Coronary artery (tissue), 2 donors: Measurements from ENCODE around the gene RNU6-9.
A peak's percentile ranks its signal among the peaks of the same experiment; 100 is the strongest.
"Not testable (repeated sequence)": the region's sequence is repeated elsewhere in the genome, so short reads cannot be mapped to it uniquely, and the experiment has no call there.

ENCODE experiments used
- DNase-seq: peaks from one replicate; pipeline ENCODE4 v3.0.0-alpha.2; 2017; ENCODE audit warnings: low spot score
- H3K27ac ChIP-seq, 2 donors: fragments of 200-600 bp; sonication (generic); one replicate each; pipeline ENCODE4 v1.5.1; 2016 to 2019
- H3K4me3 ChIP-seq: fragments of 200-600 bp; sonication (generic); 2 replicates; pipeline ENCODE4 v1.5.1; 2016; ENCODE audit warnings: mild to moderate bottlenecking, moderate library complexity
- TF ChIP-seq, protein P1 (sequence below): fragments of 200-600 bp; sonication (generic); IDR thresholded peaks from one replicate; pipeline ENCODE4 v1.5.1; 2019; ENCODE audit warnings: antibody characterized with exemption

Gene RNU6-9

DNA sequence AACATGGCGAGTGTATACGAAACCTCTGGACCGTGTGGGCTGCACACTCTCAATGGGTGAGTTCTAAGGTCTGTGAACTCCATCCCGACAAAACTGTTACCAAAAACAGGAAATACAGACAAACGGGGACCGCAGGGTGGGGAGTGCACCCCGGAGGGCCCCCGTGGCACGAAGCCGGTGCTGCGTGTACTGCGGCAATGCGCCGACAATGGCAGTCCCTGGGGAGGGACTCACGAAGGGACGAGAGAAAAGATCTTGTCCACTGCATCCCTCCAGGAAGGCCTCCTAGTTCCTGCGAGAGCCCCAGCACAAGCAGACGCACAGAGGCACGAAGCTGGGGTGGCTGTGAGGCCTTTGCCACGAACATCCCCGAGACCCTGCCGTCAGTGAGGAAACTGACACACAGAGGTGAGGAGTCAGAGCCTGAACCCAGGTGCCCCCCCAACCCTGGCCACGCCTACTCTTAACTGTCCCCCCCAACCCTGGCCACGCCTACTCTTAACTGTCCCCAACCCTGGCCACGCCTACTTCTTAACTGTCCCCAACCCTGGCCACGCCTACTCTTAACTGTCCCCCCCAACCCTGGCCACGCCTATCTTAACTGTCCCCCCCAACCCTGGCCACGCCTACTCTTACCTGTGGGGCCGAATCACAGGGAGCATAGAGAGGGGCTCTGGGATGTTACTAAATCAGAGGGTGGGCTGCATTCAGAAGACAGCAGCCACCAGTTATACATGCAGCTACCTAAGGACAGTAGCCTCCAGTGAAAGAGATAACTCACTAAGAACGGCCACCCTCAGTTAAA, 4.5 kb upstream of the RNU6-9 start:
- TF ChIP-seq, protein P1, sequence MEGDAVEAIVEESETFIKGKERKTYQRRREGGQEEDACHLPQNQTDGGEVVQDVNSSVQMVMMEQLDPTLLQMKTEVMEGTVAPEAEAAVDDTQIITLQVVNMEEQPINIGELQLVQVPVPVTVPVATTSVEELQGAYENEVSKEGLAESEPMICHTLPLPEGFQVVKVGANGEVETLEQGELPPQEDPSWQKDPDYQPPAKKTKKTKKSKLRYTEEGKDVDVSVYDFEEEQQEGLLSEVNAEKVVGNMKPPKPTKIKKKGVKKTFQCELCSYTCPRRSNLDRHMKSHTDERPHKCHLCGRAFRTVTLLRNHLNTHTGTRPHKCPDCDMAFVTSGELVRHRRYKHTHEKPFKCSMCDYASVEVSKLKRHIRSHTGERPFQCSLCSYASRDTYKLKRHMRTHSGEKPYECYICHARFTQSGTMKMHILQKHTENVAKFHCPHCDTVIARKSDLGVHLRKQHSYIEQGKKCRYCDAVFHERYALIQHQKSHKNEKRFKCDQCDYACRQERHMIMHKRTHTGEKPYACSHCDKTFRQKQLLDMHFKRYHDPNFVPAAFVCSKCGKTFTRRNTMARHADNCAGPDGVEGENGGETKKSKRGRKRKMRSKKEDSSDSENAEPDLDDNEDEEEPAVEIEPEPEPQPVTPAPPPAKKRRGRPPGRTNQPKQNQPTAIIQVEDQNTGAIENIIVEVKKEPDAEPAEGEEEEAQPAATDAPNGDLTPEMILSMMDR, result no peak
- no peak for DNase-seq
- Histone ChIP-seq H3K4me3 (no peak overlapping the region), H3K27ac (no peak overlapping the region)

DNA sequence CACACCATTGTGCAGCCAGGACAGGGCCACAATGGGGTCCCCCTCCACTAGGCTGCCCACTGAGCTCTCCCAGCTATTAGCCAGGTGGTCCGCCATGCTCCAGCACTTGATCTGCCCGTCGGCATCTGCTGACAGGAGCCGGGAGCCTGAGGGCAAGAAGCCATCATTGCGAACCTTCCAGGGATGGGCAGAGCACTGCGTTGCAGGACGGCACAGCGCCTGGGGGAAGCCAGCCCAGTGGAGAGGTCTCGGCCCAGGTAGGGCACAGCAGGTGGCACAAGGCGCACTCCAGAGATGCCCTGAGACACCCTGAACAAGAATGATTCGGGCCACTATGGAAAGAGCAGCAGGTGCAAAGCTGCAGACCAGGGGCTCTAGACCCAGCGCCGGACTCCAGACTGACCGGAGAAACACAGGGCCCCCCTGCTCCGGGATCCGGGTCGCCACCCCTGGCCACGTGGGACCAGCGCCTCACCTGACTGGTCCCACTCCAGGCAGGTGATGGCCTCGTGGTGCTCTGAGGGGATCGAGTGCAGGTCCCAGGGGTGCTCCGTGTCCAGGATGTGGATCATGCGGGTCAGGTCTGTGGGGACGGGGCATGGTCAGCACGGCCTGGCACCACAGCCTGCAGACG, 3.5 kb upstream of the RNU6-9 start:
- DNase-seq, result no peak
- H3K4me3 ChIP-seq, result no peak overlapping the region
- no peak overlapping the region for H3K27ac ChIP-seq
- TF ChIP-seq, protein P1, result no peak

DNA sequence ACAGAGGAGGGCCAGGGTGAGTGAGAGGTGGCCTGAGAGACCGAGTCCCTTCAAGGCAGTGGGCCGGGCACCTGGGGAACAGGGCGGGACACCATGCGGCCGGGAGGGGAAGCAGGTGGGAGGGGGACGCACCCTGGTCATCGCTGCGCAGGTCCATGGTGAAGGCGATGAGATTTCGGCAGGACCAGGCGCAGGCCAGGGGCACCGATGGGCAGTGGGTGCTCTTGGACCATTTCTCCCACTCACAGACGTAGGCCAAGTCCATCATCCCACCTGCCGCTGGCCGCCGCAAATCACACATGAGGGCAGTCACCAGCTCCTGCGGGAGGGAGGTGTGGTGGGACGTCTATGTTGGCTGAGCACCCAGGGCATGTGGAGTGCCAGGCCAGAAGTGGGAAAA, 2.5 kb upstream of the RNU6-9 start:
- Histone ChIP-seq H3K4me3 (no peak overlapping the region), H3K27ac (no peak overlapping the region)
- DNase-seq, result no peak
- TF ChIP-seq, protein P1, result no peak

DNA sequence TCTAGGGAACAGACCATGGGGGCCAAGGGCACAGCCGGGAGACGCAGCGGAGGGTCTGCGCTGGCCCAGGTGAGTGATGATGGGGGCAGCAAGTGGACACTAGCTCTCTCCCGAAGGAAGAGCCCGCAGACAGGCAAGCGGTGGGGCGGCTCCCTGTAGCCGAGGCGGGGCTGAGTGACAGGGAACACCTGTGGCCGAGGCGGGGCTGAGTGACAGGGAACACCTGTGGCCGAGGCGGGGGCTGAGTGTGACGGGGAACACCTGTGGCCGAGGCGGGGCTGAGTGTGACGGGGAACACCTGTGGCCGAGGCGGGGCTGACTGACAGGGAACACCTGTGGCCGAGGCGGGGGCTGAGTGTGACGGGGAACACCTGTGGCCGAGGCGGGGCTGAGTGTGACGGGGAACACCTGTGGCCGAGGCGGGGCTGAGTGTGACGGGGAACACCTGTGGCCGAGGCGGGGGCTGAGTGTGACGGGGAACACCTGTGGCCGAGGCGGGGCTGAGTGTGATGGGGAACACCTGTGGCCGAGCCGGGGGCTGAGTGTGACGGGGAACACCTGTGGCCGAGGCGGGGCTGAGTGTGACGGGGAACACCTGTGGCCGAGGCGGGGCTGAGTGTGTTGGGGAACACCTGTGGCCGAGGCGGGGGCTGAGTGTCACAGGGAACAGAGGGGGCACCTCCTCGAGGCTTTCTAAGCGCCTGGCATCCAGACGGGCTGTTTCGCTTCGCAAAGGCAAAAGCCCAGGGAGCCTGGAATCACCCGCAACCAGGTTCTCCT, 1.7 kb upstream of the RNU6-9 start:
- peak overlapping the region; percentile 98 for H3K4me3 ChIP-seq
- peak overlapping the region in 1 of 2 donors; percentile 84 for H3K27ac ChIP-seq
- DNase-seq, result not testable (repeated sequence)

DNA sequence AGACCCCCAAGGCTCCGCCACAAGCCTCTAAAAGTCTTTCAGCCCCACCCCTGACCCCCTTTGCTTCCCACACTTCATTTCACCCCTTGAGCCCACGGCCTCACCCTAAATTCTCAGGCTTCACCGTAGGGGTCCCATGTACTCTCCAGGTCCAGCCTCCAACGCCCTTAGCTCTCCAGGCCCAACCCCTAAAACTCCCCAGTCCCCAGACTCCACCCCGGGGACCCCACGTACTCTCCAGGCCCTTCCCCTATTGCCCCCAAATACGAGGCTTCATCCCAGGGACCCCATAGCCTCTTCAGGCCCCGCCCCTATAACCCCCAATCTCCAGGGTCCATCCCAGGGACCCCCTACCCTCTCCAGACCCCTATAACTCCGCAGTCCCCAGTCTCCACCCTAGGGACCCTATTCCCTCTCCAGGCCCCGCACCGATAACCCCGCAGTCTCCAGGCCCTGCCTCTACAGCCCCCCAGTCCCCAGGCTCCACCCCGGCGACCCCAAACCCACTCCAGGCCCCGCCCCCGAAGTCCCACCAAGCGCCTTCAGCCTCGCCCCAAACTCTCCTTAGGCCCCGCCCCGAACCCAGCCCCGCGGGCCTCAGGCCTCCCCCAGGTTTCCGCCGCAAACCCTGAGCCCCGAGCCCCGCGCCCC, 916 bp upstream of the RNU6-9 start:
- TF ChIP-seq, protein P1, result no peak
- peak overlapping the region; percentile 98 for H3K4me3 ChIP-seq
- peak overlapping the region; percentile 84 to 96 for H3K27ac ChIP-seq
- no peak for DNase-seq

DNA sequence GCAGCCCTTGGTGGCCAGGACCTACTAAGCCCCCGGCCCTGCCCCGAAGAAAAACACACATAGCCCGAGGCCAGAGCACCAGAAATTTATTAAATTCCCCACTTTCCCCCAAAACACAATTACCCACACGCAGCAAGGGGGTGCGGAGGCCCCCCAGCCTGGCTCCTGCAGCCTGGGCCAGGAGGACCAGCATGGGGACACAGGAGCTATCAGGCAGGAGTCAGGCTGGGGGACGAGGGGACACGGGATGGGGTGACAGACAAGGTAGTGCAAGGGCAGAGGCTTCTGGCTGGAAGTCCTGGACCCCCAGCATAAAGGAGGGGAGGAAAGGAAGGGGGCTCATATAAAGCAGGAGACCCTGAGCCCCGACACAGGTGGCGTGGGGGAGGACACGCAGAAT, 3.1 kb downstream of the RNU6-9 start:
- TF ChIP-seq, protein P1, result no peak
- no peak overlapping the region for H3K27ac ChIP-seq
- no peak overlapping the region for H3K4me3 ChIP-seq
- DNase-seq, result no peak

DNA sequence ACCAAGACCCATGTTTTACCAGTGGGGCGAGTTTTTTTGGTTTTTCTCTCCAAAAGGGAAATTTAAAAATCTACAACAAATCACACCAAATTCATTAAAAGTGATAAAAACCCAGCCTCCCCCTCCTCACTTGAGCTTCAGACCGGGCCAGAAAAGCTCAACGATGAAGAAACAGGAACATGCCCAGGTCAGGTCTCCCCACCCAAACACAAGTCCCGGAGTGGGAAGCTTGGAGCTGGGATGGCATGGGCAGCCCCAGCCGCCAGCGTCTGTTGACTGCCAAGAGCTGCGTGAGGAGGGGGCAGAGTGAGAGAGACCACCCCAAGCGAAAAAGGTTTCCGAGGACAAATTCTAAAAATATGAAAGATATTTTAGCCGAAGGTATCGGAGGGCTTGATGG, 3.7 kb downstream of the RNU6-9 start:
- Histone ChIP-seq H3K27ac (no peak overlapping the region), H3K4me3 (no peak overlapping the region)
- TF ChIP-seq, protein P1, result no peak
- DNase-seq, result no peak
